PC-3 (cell line): ENCODE measurements around the gene C9orf43. TPM values are rescaled to one million over a fixed set of nuclear protein-coding genes. Genes with fewer than 3 reads are reported as not detected.

ENCODE experiments used
- ATAC-seq: fragments of 200-7000 bp; cut with Tn5 transposase; 2 replicates; pipeline ENCODE4 v1.9.1; 2020; ENCODE audit warnings: mild to moderate bottlenecking, moderate library complexity
- BruUV-seq: library from RNA; stranded (reverse); fragments of 400-500 nt; replicated peaks from 2 replicates; lab custom pipeline; 2021; lab: Mats Ljungman, UMichigan
- CTCF ChIA-PET: fragments of 300-600 bp; sonication (Branson Sonifier 250); formaldehyde crosslinking; loops from one replicate; lab custom pipeline; 2022; ENCODE audit warnings: antibody characterized with exemption; lab: Charles Lee
- POLR2A ChIA-PET: fragments of 300-600 bp; sonication (Branson Sonifier 250); formaldehyde crosslinking; loops from one replicate; lab custom pipeline; 2022; ENCODE audit warnings: antibody characterized with exemption; ENCODE audit not compliant: unreplicated experiment; lab: Charles Lee
- DNase-seq: peaks from one replicate; pipeline ENCODE4 v3.0.0-alpha.2; 2015
- H2AFZ ChIP-seq: fragments of 300-600 bp; sonication (generic); 2 replicates; pipeline ENCODE4 v1.6.0; 2016; ENCODE audit warnings: antibody characterized with exemption, low read length
- H3F3A ChIP-seq: fragments of 300-600 bp; sonication (generic); one replicate; pipeline ENCODE4 v1.6.0; 2017; ENCODE audit warnings: antibody characterized with exemption, low read length, control low read depth, mild to moderate bottlenecking; ENCODE audit not compliant: unreplicated experiment
- H3K27ac ChIP-seq: fragments of 300-600 bp; sonication (generic); 2 replicates; pipeline ENCODE4 v1.5.1; 2016; ENCODE audit warnings: mild to moderate bottlenecking, low read length
- H3K27me3 ChIP-seq: fragments of 300-600 bp; sonication (generic); 2 replicates; pipeline ENCODE4 v1.6.1; 2016; ENCODE audit warnings: low read length, mixed read lengths
- H3K36me3 ChIP-seq: fragments of 300-600 bp; sonication (generic); 2 replicates; pipeline ENCODE4 v1.6.1; 2016; ENCODE audit warnings: low read depth, mixed run types, low read length, mixed read lengths
- H3K4me1 ChIP-seq: fragments of 300-600 bp; sonication (generic); 2 replicates; pipeline ENCODE4 v1.5.1; 2016; ENCODE audit warnings: low read length; ENCODE audit not compliant: insufficient read depth
- H3K4me2 ChIP-seq: fragments of 300-600 bp; sonication (generic); 2 replicates; pipeline ENCODE4 v1.6.0; 2016; ENCODE audit warnings: low read length
- H3K4me3 ChIP-seq: fragments of 300-600 bp; sonication (generic); 2 replicates; pipeline ENCODE4 v1.5.1; 2016; ENCODE audit warnings: mild to moderate bottlenecking, low read length, mixed read lengths
- H3K79me2 ChIP-seq: fragments of 300-600 bp; sonication (generic); 2 replicates; pipeline ENCODE4 v1.6.1; 2017; ENCODE audit warnings: low read length, mixed read lengths
- H3K9ac ChIP-seq: fragments of 300-600 bp; sonication (generic); 2 replicates; pipeline ENCODE4 v1.6.0; 2016; ENCODE audit warnings: mild to moderate bottlenecking, low read length
- H3K9me2 ChIP-seq: fragments of 300-600 bp; sonication (generic); replicated peaks from 2 replicates; pipeline ENCODE4 v1.6.1; 2016; ENCODE audit warnings: mixed run types, low read length, mixed read lengths
- H3K9me3 ChIP-seq: fragments of 300-600 bp; sonication (generic); 2 replicates; pipeline ENCODE4 v1.6.1; 2016; ENCODE audit warnings: low read length, mixed read lengths
- H4K20me1 ChIP-seq: fragments of 300-600 bp; sonication (generic); 2 replicates; pipeline ENCODE4 v1.6.1; 2016; ENCODE audit warnings: low read length, mixed read lengths
- EZH2 ChIP-seq: fragments of 300-600 bp; sonication (generic); IDR thresholded peaks from one replicate; pipeline ENCODE4 v1.6.1; 2017; ENCODE audit warnings: antibody characterized with exemption, mild to moderate bottlenecking, low read length; ENCODE audit not compliant: unreplicated experiment
- EZH2phosphoT487 ChIP-seq: fragments of 300-600 bp; sonication (generic); IDR thresholded peaks from 2 replicates; pipeline ENCODE4 v1.6.1; 2018; ENCODE audit warnings: mild to moderate bottlenecking, antibody characterized with exemption, low read length, borderline replicate concordance
- intact Hi-C: fragments of 100-400 bp; cut with micrococcal nuclease; formaldehyde crosslinking; loops from 2 replicates; pipeline ENCODE4 v1.9.0; 2023
- total RNA-seq: library from RNA; depleted of rRNA; stranded (reverse); fragments of >200 nt; gene quantifications from 2 replicates; pipeline ENCODE4 v1.2.3, GENCODE V29; 2014; rRNA removed
- TF ChIP-seq, protein P1 (sequence below): fragments of 300-600 bp; sonication (generic); conservative IDR thresholded peaks from 2 replicates; pipeline ENCODE4 v1.5.1; 2017; ENCODE audit warnings: antibody characterized with exemption, low read depth, mild to moderate bottlenecking, low read length

C9orf43 gene
- total RNA-seq, 1 experiment from 2014 or later, result 0.29 TPM

DNA sequence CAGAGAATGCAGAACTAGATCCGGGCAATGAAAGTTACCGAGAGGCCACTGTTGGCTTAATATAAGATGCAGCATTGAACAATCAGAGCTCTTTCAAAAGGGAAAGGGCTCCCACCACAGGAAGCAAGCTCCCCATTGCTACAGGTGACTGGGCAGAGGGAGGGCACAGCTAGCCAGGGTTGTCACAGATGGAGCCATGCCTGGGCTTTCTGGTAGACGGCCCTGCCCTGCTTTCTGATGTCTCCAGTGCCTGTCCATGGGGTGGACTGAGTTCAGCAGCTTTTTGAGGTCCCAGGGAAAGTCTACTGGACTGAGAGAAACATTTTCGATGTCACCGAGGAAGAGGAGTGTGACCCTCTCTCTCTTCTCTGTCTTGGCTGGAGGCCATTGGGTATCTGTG lies 67.1 kb downstream of the C9orf43 start:
- H4K20me1 ChIP-seq, result no peaks in the 10 kb centered on the region
- DNase-seq (no peak), ATAC-seq (no peak)
- H3K9ac ChIP-seq, result no peak overlapping the region
- TF ChIP-seq, protein P1, sequence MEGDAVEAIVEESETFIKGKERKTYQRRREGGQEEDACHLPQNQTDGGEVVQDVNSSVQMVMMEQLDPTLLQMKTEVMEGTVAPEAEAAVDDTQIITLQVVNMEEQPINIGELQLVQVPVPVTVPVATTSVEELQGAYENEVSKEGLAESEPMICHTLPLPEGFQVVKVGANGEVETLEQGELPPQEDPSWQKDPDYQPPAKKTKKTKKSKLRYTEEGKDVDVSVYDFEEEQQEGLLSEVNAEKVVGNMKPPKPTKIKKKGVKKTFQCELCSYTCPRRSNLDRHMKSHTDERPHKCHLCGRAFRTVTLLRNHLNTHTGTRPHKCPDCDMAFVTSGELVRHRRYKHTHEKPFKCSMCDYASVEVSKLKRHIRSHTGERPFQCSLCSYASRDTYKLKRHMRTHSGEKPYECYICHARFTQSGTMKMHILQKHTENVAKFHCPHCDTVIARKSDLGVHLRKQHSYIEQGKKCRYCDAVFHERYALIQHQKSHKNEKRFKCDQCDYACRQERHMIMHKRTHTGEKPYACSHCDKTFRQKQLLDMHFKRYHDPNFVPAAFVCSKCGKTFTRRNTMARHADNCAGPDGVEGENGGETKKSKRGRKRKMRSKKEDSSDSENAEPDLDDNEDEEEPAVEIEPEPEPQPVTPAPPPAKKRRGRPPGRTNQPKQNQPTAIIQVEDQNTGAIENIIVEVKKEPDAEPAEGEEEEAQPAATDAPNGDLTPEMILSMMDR, result no peak
- TF ChIP-seq EZH2 (no peak), EZH2phosphoT487 (no peak)
- peaks cover 28% of the 10 kb centered on the region for H3K79me2 ChIP-seq
- no peaks in the 10 kb centered on the region for H3K9me3 ChIP-seq
- H2AFZ ChIP-seq, result no peak overlapping the region
- H3K27ac ChIP-seq, result no peak overlapping the region
- ChIA-PET POLR2A (no interaction called here), CTCF (no interaction called here)
- no peaks in the 10 kb centered on the region for H3K9me2 ChIP-seq
- BruUV-seq, result no TSS peak
- no peaks in the 10 kb centered on the region for H3F3A ChIP-seq
- no peak overlapping the region for H3K4me2 ChIP-seq
- intact Hi-C loops, result no loop called here
- H3K36me3 ChIP-seq, result no peaks in the 10 kb centered on the region
- no peaks in the 10 kb centered on the region for H3K27me3 ChIP-seq
- no peak overlapping the region for H3K4me3 ChIP-seq
- H3K4me1 ChIP-seq, result no peaks in the 10 kb centered on the region

DNA sequence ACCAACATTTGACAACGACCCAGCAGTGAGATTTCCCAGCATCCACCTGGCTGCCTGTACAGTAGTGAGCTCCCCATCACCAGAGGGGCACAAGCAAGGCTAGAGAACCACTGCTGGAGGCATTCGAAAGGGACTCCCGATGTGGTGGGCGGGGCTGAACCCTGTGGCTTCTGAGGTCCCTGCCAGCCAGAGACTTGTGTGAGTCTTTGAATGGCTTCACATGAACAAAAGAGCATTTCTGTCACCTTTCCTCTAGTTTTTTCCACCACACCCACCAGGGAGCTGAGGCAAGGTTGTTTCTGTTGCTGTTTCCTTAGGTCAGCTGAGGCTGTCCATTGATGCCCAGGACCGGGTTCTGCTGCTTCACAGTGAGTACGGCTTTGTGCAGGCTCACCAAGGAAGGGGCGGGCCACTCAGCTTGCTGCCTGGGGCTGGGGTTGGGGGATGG lies 68.7 kb downstream of the C9orf43 start:
- intact Hi-C loops, result no loop called here
- no TSS peak for BruUV-seq
- ATAC-seq (no peak), DNase-seq (no peak)
- no peaks in the 10 kb centered on the region for H4K20me1 ChIP-seq
- H3K79me2 ChIP-seq, result peaks cover 16% of the 10 kb centered on the region
- no peak overlapping the region for H3K9ac ChIP-seq
- no peaks in the 10 kb centered on the region for H3K27me3 ChIP-seq
- H3K4me2 ChIP-seq, result no peak overlapping the region
- peaks cover under 1% of the 10 kb centered on the region; the same call in 1 of the 2 replicates for H3K4me1 ChIP-seq
- H3K9me3 ChIP-seq, result no peaks in the 10 kb centered on the region
- no peaks in the 10 kb centered on the region for H3F3A ChIP-seq
- ChIA-PET POLR2A (no interaction called here), CTCF (no interaction called here)
- H3K27ac ChIP-seq, result no peak overlapping the region
- H2AFZ ChIP-seq, result no peak overlapping the region
- no peak overlapping the region for H3K4me3 ChIP-seq
- no peaks in the 10 kb centered on the region for H3K36me3 ChIP-seq
- H3K9me2 ChIP-seq, result no peaks in the 10 kb centered on the region
- no peak for TF ChIP-seq EZH2
- TF ChIP-seq EZH2phosphoT487, result no peak
- TF ChIP-seq, protein P1, result no peak

Other genes starting within 250 kb of the C9orf43 start
- 10.7 and 15.0 TPM in 2 replicates for gene FKBP15, start 189.5 kb upstream of the C9orf43 start, total RNA-seq
- 9.2 and 9.7 TPM in 2 replicates for gene SLC31A1, start 189.2 kb upstream of the C9orf43 start, total RNA-seq
- gene CDC26, start 135.2 kb upstream of the C9orf43 start, total RNA-seq, result 32.4 and 34.7 TPM in 2 replicates
- gene PRPF4, start 135.1 kb upstream of the C9orf43 start, total RNA-seq, result 27.4 and 32.1 TPM in 2 replicates
- gene RNF183, start 107.4 kb upstream of the C9orf43 start, total RNA-seq, result not detected in 2 replicates
- gene WDR31, start 70.5 kb upstream of the C9orf43 start, total RNA-seq, result 1.7 TPM in 2 replicates
- gene BSPRY, start 61.2 kb upstream of the C9orf43 start, total RNA-seq, result 22.6 and 23.7 TPM in 2 replicates
- 17.8 and 19.2 TPM in 2 replicates for gene HDHD3, start 33.8 kb upstream of the C9orf43 start, total RNA-seq
- 6.6 and 7.9 TPM in 2 replicates for gene ALAD, start 9.5 kb upstream of the C9orf43 start, total RNA-seq
- 83.4 and 84.7 TPM in 2 replicates for gene POLE3, start 72 bp upstream of the C9orf43 start, total RNA-seq
- 26.3 and 30.8 TPM in 2 replicates for gene RGS3, start 53.0 kb downstream of the C9orf43 start, total RNA-seq